Activated CD8-positive, alpha-beta T cell treated with anti-CD3 and anti-CD28 coated beads, Interleukin-2, amount 10 ng/mL, durations not matched to agents 7 days and 5 days (primary cell): ENCODE data around the gene UBALD1. TPM values are rescaled to one million over a fixed set of nuclear protein-coding genes. Genes with fewer than 3 reads are reported as not detected.
A peak's percentile ranks its signal among the peaks of the same experiment; 100 is the strongest.

Source experiments
- ATAC-seq: fragments of 150-1000 bp; cut with Tn5 transposase; one replicate; pipeline ENCODE4 v1.10.0; 2021; ENCODE audit warnings: moderate library complexity
- CTCF ChIA-PET: fragments of 350-600 bp; sonication (Branson Sonifier 250); formaldehyde crosslinking; loops from one replicate; lab custom pipeline; 2021; ENCODE audit warnings: antibody characterized with exemption; lab: Charles Lee
- POLR2A ChIA-PET: fragments of 350-600 bp; sonication (Branson Sonifier 250); formaldehyde crosslinking; loops from one replicate; lab custom pipeline; 2021; ENCODE audit warnings: antibody characterized with exemption; lab: Charles Lee
- DNase-seq: peaks from one replicate; pipeline ENCODE4 v3.0.0-alpha.2; 2020
- H3K27ac Mint-ChIP-seq: one replicate; pipeline ENCODE4 v1.8.0; 2021; ENCODE audit warnings: mild to moderate bottlenecking, mixed read lengths
- H3K27me3 Mint-ChIP-seq: one replicate; pipeline ENCODE4 v1.8.0; 2021; ENCODE audit warnings: low read depth, mixed read lengths
- H3K36me3 Mint-ChIP-seq: one replicate; pipeline ENCODE4 v1.8.0; 2021; ENCODE audit warnings: low read depth, mixed read lengths
- H3K4me1 Mint-ChIP-seq: one replicate; pipeline ENCODE4 v1.8.0; 2021; ENCODE audit warnings: low read depth, mixed read lengths
- H3K4me3 Mint-ChIP-seq: one replicate; pipeline ENCODE4 v1.8.0; 2021; ENCODE audit warnings: mild to moderate bottlenecking, mixed read lengths
- H3K9me3 Mint-ChIP-seq: one replicate; pipeline ENCODE4 v1.8.0; 2022; ENCODE audit warnings: mixed read lengths; ENCODE audit not compliant: insufficient read depth
- total RNA-seq, 2 experiments: library from RNA; stranded (reverse); gene quantifications; one replicate each; pipeline ENCODE4 v1.2.3, GENCODE V29; 2021

The UBALD1 gene
- 10 to 100 TPM; 15.0 to 18.9 TPM for total RNA-seq

GRCh38 chr16:4614571-4615383 is at the start of gene UBALD1:
TSS of gene UBALD1 (minus strand) at chr16:4614888. CDS start at chr16:4614797, 91 bp downstream.
- Mint-ChIP-seq H3K27me3 (no peaks in the 10 kb centered on the region), H3K27ac (peak within 1 kb of the TSS; percentile 85), H3K4me3 (peak within 1 kb of the TSS; percentile 89), H3K9me3 (no peaks in the 10 kb centered on the region), H3K36me3 (no peaks in the 10 kb centered on the region), H3K4me1 (peaks cover 44% of the 10 kb centered on the region)
- peak; percentile 63 for ATAC-seq
- POLR2A ChIA-PET = no interaction called here
- peak; percentile 84 for DNase-seq
- CTCF ChIA-PET = interaction anchor here (1.3 kb wide), 1 partner anchor 156 kb away, joined by 3 read pairs; no protein-coding TSS in a partner anchor

DNA sequence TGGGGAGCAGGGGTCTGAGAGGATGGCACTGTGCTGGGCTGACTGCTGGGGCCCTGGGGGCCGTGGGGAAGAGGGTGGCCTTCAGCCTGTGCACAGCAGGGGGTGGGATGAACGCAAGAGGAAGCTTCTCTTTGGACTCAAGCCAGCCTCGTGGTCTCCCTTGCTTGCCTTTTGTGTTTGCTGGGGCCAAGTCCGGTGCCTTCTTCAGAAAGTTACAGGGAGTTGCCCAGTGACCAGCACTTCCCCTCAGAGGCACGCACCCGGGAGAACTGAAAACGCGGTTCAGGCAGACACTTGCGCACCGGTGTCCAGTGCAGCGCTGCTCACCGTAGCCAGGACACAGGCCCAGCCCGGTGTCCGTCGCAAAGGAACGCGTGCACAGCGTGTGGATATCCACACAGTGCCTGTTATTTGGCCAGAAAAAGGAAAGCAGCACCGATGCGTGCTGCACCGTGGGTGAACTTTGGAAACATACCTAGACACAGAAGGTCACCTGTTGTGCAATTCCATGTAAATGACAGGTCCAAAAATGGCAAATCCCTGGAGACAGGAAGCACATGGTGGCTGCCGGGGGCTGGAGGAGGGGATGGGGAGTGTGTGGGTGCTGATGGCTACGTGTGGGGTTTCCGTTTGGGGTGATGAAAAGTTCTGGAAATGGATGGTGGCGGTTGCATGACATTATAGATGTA is 49.2 kb upstream of the UBALD1 start:
- ChIA-PET CTCF (interaction anchor here (1.0 to 1.6 kb wide), 5 partner anchors 13 to 139 kb away, joined by 3 to 6 read pairs (median 4); partner anchors contain the start of genes MGRN1 and ROGDI), POLR2A (interaction anchor here (0.7 to 1.3 kb wide), 2 partner anchors 48 to 70 kb away, joined by 3 to 4 read pairs; partner anchors contain the start of genes ANKS3 and DNAAF8)
- DNase-seq (no peak), ATAC-seq (no peak)
- Mint-ChIP-seq H3K36me3 (peaks cover 29% of the 10 kb centered on the region), H3K9me3 (no peaks in the 10 kb centered on the region), H3K27ac (peak overlapping the region; percentile 94), H3K4me1 (peaks cover 71% of the 10 kb centered on the region), H3K4me3 (peak overlapping the region; percentile 60), H3K27me3 (no peaks in the 10 kb centered on the region)

DNA sequence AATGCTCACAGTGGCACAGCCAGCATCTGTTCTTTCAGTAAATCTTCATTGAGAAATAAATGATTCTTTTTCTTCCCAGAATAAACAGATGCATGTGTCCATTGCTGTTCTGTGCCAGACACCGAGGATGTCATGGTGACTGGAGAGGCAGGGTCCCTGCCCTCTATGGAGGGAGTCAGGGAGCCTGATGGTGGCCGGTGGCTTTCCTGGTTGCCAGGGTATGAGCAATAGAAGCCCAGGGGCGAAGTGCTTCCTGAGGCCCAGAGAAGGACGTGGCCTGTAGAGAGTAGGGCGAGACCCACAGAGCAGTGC is 48.7 kb upstream of the UBALD1 start:
- Mint-ChIP-seq H3K4me3 (peak overlapping the region; percentile 60), H3K27me3 (no peaks in the 10 kb centered on the region), H3K36me3 (peaks cover 34% of the 10 kb centered on the region), H3K27ac (peak overlapping the region; percentile 94), H3K4me1 (peaks cover 75% of the 10 kb centered on the region), H3K9me3 (no peaks in the 10 kb centered on the region)
- ATAC-seq (no peak), DNase-seq (no peak)
- ChIA-PET POLR2A (interaction anchor here (0.7 kb wide), 1 partner anchor 47 kb away, joined by 3 read pairs; no protein-coding TSS in a partner anchor), CTCF (interaction anchor here (1.6 kb wide), 1 partner anchor 139 kb away, joined by 3 read pairs; the partner anchor contains the start of gene ROGDI)

DNA sequence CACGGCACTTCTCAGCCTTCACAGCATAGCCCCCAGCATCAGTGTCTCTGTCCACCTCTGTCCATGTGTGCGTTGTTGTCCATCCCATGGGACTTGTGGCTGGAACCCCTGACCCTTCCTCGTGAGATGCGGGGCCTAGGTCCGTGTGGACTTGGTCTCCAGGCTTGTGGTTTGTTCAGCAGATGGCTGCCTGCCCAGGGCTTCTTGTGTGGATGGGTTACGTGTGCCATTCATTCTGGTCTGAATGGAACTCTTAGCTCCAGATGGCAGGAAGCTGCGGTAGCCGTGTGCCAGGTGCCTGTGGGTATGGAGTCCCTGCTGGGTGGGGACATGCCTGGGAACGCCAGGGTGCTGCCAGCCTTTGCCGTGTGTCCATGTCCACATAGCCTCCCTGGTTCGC is 47.0 kb upstream of the UBALD1 start:
- ATAC-seq = no peak
- CTCF ChIA-PET = interaction anchor here (1.2 to 2.8 kb wide), 4 partner anchors 10 to 156 kb away, joined by 3 to 18 read pairs (median 5); no protein-coding TSS in a partner anchor
- no peaks in the 10 kb centered on the region for H3K27me3 Mint-ChIP-seq

GRCh38 chr16:4660454-4661007 is 45.8 kb upstream of the UBALD1 start:
- Mint-ChIP-seq H3K27me3 (no peaks in the 10 kb centered on the region), H3K4me3 (peak overlapping the region; percentile 42), H3K27ac (peak overlapping the region; percentile 92), H3K36me3 (peaks cover 35% of the 10 kb centered on the region), H3K9me3 (no peaks in the 10 kb centered on the region), H3K4me1 (peaks cover 68% of the 10 kb centered on the region)
- DNase-seq (peak; percentile 87), ATAC-seq (peak; percentile 78)
- ChIA-PET POLR2A (interaction anchor here (1.0 to 1.5 kb wide), 3 partner anchors 9 to 44 kb away, joined by 3 to 4 read pairs (median 4); no protein-coding TSS in a partner anchor), CTCF (interaction anchor here (0.9 to 2.8 kb wide), 7 partner anchors 9 to 155 kb away, joined by 3 to 18 read pairs (median 4); partner anchors contain the start of gene MGRN1)

More for the DNA sequence above, 47.0 kb upstream of the UBALD1 start:
- H3K27ac Mint-ChIP-seq = peak overlapping the region; percentile 92
- peaks cover 29% of the 10 kb centered on the region for H3K36me3 Mint-ChIP-seq
- no peaks in the 10 kb centered on the region for H3K9me3 Mint-ChIP-seq
- POLR2A ChIA-PET = interaction anchor here (0.6 to 1.5 kb wide), 3 partner anchors 15 to 38 kb away, joined by 3 to 4 read pairs (median 3); no protein-coding TSS in a partner anchor
- no peak for DNase-seq
- H3K4me1 Mint-ChIP-seq = peaks cover 75% of the 10 kb centered on the region
- no peak overlapping the region for H3K4me3 Mint-ChIP-seq

- Mint-ChIP-seq H3K4me3 (no peak overlapping the region), H3K4me1 (peaks cover 61% of the 10 kb centered on the region), H3K36me3 (peaks cover 36% of the 10 kb centered on the region), H3K27me3 (no peaks in the 10 kb centered on the region), H3K27ac (peak overlapping the region; percentile 92), H3K9me3 (no peaks in the 10 kb centered on the region)
- ChIA-PET CTCF (interaction anchor here (0.9 to 2.8 kb wide), 6 partner anchors 10 to 154 kb away, joined by 3 to 18 read pairs (median 4); partner anchors contain the start of gene MGRN1), POLR2A (interaction anchor here (1.5 kb wide), 1 partner anchor 43 kb away, joined by 4 read pairs; no protein-coding TSS in a partner anchor)
- ATAC-seq (peak; percentile 0), DNase-seq (no peak)
Measured at GRCh38 chr16:4659363-4660353, 45.0 kb upstream of the UBALD1 start.

DNA sequence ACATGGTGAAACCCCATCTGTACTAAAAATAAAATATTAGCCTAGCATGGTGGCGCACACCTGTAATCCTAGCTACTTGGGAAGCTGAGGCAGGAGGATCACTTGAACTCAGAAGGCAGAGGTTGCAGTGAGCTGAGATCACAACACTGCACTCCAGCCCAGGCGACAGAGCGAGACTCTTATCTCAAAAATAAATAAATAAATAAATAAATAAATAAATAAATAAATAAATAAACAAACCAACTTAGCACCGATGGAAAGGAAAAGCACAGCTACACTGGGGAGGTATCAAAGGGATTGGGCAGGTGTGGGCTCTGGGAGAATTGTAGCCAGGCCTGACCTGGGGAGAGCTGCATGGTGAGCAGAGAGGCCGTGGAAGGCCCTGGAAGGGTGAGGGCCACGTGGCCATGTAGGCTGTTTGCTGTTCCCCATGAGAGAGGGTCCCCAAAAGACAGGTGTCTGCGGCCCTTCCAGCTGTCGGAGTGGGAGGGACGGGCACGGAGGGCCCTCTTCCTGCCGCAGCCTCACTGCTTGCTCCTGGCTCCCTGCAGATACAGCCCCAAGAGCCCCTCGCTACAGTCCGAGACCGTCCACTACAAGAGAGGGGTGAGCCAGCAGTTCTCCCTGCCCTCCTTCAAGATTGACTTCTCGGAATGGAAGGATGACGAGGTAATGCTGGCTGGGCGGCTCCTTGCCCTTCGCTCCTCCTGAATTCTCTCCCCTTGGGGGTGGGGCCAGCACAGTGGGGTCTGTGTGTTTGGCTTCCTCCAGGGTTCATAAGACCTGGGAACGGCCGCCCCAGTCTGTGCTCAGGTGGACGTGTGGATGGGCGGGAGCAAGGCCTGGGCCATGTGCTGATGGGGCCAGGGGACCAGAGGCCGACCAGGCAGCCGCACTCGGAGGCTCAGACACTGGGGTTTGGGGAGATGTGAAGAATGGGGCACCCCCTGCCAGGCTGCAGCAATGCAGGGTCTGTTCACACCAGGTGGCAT is 42.3 kb upstream of the UBALD1 start:
- no peaks in the 10 kb centered on the region for H3K27me3 Mint-ChIP-seq
- H3K27ac Mint-ChIP-seq = peak overlapping the region; percentile 20
- ATAC-seq (no peak), DNase-seq (no peak)
- ChIA-PET POLR2A (no interaction called here), CTCF (no interaction called here)
- H3K9me3 Mint-ChIP-seq = no peaks in the 10 kb centered on the region
- H3K4me1 Mint-ChIP-seq = peaks cover 39% of the 10 kb centered on the region
- peaks cover 24% of the 10 kb centered on the region for H3K36me3 Mint-ChIP-seq
- H3K4me3 Mint-ChIP-seq = no peak overlapping the region

DNA sequence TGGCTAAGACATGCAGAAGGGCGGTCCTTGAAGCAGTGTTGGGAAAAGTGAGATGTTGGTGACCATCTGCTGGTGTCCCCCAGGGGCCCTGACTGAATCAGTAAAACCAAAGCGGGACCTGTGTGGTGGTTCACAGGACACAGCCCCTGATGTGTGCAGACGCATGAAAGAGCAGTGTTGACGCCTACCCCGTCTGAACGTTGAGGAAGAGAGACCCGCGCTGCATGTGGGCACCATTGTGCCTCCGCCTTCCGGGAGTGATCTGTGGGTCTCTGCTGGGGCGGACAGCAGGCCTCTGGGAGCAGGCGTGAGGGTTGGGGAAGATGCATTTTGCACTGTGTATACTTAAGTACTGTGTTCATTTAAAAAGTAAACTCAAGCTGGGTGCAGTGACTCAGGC is 41.5 kb upstream of the UBALD1 start:
- no peaks in the 10 kb centered on the region for H3K9me3 Mint-ChIP-seq
- CTCF ChIA-PET = no interaction called here
- DNase-seq = no peak
- no peak for ATAC-seq
- no peaks in the 10 kb centered on the region for H3K27me3 Mint-ChIP-seq
- POLR2A ChIA-PET = no interaction called here
- peak overlapping the region; percentile 34 for H3K27ac Mint-ChIP-seq
- H3K4me3 Mint-ChIP-seq = no peak overlapping the region
- H3K4me1 Mint-ChIP-seq = peaks cover 32% of the 10 kb centered on the region
- H3K36me3 Mint-ChIP-seq = peaks cover 25% of the 10 kb centered on the region

DNA sequence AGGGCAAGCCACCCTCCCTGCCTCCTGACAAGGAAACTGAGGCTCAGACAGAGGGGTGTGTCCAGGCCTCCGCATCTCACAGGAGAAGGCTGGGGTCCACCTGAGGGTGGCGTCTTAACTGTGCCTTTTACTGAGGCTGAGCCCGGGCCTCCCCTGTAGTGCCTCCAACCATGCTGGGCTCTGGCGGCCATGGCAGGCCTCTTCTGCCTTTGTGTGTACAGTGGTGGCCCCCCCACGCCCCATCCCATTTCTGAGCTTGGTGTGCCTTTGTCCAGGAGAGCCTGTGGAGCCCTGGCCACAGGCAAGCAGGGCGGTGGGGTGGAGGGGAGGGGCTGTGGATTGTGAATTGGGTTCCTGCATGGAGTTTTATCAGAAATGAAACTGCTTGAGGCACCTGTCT is 41.1 kb upstream of the UBALD1 start:
- Mint-ChIP-seq H3K4me1 (peaks cover 32% of the 10 kb centered on the region), H3K36me3 (peaks cover 29% of the 10 kb centered on the region), H3K9me3 (no peaks in the 10 kb centered on the region), H3K27me3 (no peaks in the 10 kb centered on the region), H3K27ac (peak overlapping the region; percentile 34), H3K4me3 (no peak overlapping the region)
- no peak for ATAC-seq
- DNase-seq = no peak
- ChIA-PET POLR2A (no interaction called here), CTCF (no interaction called here)
